Neural progenitor cell (in vitro differentiated cells): ENCODE measurements around the gene MAGI2. TPM values are rescaled to one million over a fixed set of nuclear protein-coding genes. Genes with fewer than 3 reads are reported as not detected.

Experiments used
- DNase-seq: peaks from one replicate; pipeline ENCODE4 v3.0.0-alpha.2; 2016; ENCODE audit warnings: low spot score
- H2AFZ ChIP-seq: fragments of 200-600 bp; sonication (generic); replicated peaks from 2 replicates; pipeline ENCODE4 v1.6.1; 2016; ENCODE audit warnings: antibody characterized with exemption
- H3F3A ChIP-seq: fragments of 200-600 bp; sonication (generic); 2 replicates; pipeline ENCODE4 v1.6.1; 2016; ENCODE audit warnings: antibody characterized with exemption, low read depth
- H3K27ac ChIP-seq: fragments of 200-600 bp; sonication (generic); 2 replicates; pipeline ENCODE4 v1.5.1; 2016; ENCODE audit warnings: mild to moderate bottlenecking
- H3K27me3 ChIP-seq: fragments of 200-600 bp; sonication (generic); 2 replicates; pipeline ENCODE4 v1.6.1; 2016; ENCODE audit warnings: mild to moderate bottlenecking, moderate library complexity
- H3K36me3 ChIP-seq: fragments of 200-600 bp; sonication (generic); 2 replicates; pipeline ENCODE4 v1.5.1; 2016
- H3K4me1 ChIP-seq: fragments of 200-600 bp; sonication (generic); 2 replicates; pipeline ENCODE4 v1.6.1; 2016; ENCODE audit warnings: mixed run types
- H3K4me2 ChIP-seq: fragments of 200-600 bp; sonication (generic); 2 replicates; pipeline ENCODE4 v1.6.1; 2016
- H3K4me3 ChIP-seq: fragments of 200-600 bp; sonication (generic); 2 replicates; pipeline ENCODE4 v1.5.1; 2016
- H3K79me2 ChIP-seq: fragments of 200-600 bp; sonication (generic); 2 replicates; pipeline ENCODE4 v1.6.1; 2016; ENCODE audit warnings: low read depth
- H3K9ac ChIP-seq: fragments of 200-600 bp; sonication (generic); 2 replicates; pipeline ENCODE4 v1.6.1; 2016
- H3K9me3 ChIP-seq: fragments of 200-600 bp; sonication (generic); 2 replicates; pipeline ENCODE4 v1.5.1; 2016; ENCODE audit warnings: low read depth
- H4K20me1 ChIP-seq: fragments of 200-600 bp; sonication (generic); 2 replicates; pipeline ENCODE4 v1.6.1; 2016; ENCODE audit warnings: low read depth
- H3K27ac Mint-ChIP-seq: 3 replicates; pipeline ENCODE4 v1.8.0; 2021; ENCODE audit warnings: mixed read lengths
- H3K27me3 Mint-ChIP-seq: 2 replicates; pipeline ENCODE4 v1.8.0; 2022; ENCODE audit warnings: low read depth, mild to moderate bottlenecking, inconsistent platforms, moderate library complexity, mixed read lengths; ENCODE audit not compliant: insufficient read depth
- H3K36me3 Mint-ChIP-seq: 3 replicates; pipeline ENCODE4 v1.8.0; 2021; ENCODE audit warnings: mixed read lengths
- H3K4me1 Mint-ChIP-seq: 3 replicates; pipeline ENCODE4 v1.8.0; 2021; ENCODE audit warnings: mixed read lengths
- H3K4me3 Mint-ChIP-seq: 3 replicates; pipeline ENCODE4 v1.8.0; 2021; ENCODE audit warnings: mild to moderate bottlenecking, moderate library complexity, mixed read lengths
- H3K9me3 Mint-ChIP-seq: 3 replicates; pipeline ENCODE4 v1.8.0; 2020; ENCODE audit warnings: mixed read lengths
- EZH2 ChIP-seq: fragments of 200-600 bp; sonication (generic); IDR thresholded peaks from 2 replicates; pipeline ENCODE4 v1.6.1; 2017; ENCODE audit warnings: antibody characterized with exemption, mild to moderate bottlenecking, moderate library complexity
- EZH2phosphoT487 ChIP-seq: fragments of 200-600 bp; sonication (generic); IDR thresholded peaks from 2 replicates; pipeline ENCODE4 v1.6.1; 2017; ENCODE audit warnings: antibody characterized with exemption
- total RNA-seq: library from RNA; depleted of rRNA; stranded (reverse); fragments of >200 nt; gene quantifications from 2 replicates; pipeline ENCODE4 v1.2.3, GENCODE V29; 2015; ENCODE audit warnings: low replicate concordance
- TF ChIP-seq, protein P1 (sequence below): fragments of 200-600 bp; sonication (generic); IDR thresholded peaks from 2 replicates; pipeline ENCODE4 v1.5.1; 2017; ENCODE audit warnings: antibody characterized with exemption, mild to moderate bottlenecking

The MAGI2 gene
- total RNA-seq, 1 donor from 2014 or later = 5.8 TPM

DNA sequence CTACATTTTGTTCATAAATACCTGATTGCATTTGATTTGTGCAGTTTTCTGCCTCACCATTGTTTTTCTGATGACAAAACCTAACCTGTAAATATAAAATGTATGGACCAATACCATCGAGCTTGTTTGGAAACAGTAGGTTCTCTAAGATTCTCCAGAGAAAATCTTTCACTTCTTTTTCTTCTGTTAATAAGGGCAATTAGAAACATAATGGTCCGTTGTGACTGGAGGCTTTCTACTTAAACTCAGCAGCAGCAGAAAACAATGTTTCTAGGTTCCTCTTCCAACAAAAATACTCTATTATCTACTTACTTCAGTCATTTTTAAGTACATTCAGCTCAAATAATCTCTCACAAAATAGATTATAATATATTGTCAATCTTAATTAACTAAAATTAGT, 1053.4 kb downstream of the MAGI2 start:
- Mint-ChIP-seq H3K27me3 (no peaks in the 10 kb centered on the region), H3K36me3 (no peaks in the 10 kb centered on the region), H3K4me3 (no peak overlapping the region), H3K27ac (no peak overlapping the region), H3K9me3 (no peaks in the 10 kb centered on the region), H3K4me1 (no peaks in the 10 kb centered on the region)
- no peaks in the 10 kb centered on the region for H3K27me3 ChIP-seq
- H3K4me3 ChIP-seq = no peak overlapping the region
- peaks cover 13% of the 10 kb centered on the region for H3K4me1 ChIP-seq
- H3K9ac ChIP-seq = no peak overlapping the region
- H3K27ac ChIP-seq = no peak overlapping the region
- no peaks in the 10 kb centered on the region for H3K9me3 ChIP-seq
- no peaks in the 10 kb centered on the region for H3K79me2 ChIP-seq
- no peaks in the 10 kb centered on the region for H4K20me1 ChIP-seq
- no peak overlapping the region for H2AFZ ChIP-seq
- H3K36me3 ChIP-seq = no peaks in the 10 kb centered on the region
- no peaks in the 10 kb centered on the region for H3F3A ChIP-seq
- TF ChIP-seq, protein P1, sequence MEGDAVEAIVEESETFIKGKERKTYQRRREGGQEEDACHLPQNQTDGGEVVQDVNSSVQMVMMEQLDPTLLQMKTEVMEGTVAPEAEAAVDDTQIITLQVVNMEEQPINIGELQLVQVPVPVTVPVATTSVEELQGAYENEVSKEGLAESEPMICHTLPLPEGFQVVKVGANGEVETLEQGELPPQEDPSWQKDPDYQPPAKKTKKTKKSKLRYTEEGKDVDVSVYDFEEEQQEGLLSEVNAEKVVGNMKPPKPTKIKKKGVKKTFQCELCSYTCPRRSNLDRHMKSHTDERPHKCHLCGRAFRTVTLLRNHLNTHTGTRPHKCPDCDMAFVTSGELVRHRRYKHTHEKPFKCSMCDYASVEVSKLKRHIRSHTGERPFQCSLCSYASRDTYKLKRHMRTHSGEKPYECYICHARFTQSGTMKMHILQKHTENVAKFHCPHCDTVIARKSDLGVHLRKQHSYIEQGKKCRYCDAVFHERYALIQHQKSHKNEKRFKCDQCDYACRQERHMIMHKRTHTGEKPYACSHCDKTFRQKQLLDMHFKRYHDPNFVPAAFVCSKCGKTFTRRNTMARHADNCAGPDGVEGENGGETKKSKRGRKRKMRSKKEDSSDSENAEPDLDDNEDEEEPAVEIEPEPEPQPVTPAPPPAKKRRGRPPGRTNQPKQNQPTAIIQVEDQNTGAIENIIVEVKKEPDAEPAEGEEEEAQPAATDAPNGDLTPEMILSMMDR = no peak
- no peak for TF ChIP-seq EZH2phosphoT487
- H3K4me2 ChIP-seq = no peak overlapping the region
- no peak for DNase-seq

DNA sequence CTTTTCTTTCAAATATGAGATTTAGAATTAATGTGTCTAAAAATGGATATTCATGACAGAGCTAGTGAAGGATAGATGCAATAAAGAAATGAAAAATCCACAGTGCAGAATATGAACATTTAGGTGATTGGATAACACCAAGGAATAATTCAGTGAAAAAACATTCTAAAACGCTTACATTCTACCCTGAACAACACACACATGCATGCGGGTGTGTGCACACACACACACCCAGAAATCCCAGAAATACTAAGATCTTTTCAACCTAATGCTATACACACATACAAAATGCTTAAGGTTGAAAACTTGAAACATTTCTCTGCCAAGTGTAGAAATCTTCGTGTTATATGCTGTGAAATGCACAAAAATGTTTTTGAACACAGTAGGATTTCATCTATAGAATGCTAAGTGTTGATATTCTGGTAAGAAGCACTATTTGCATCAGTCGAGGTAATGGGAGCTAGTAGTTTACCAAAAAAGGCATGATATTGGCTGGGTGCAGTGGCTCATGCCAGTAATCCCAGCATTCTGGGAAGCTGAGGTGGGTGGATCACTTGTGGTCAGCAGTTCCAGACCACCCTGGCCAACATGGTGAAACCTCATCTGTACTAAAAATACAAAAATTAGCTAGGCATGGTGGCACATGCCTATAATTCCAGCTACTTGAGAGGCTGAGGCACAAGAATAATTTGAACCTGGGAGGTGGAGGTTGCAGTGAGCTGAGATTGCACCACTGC, 1054.3 kb downstream of the MAGI2 start:
- no peak overlapping the region for H3K9ac ChIP-seq
- no peaks in the 10 kb centered on the region for H4K20me1 ChIP-seq
- no peak overlapping the region for H3K4me3 ChIP-seq
- no peak overlapping the region for H3K27ac ChIP-seq
- H3K4me2 ChIP-seq = no peak overlapping the region
- Mint-ChIP-seq H3K27ac (no peak overlapping the region), H3K36me3 (no peaks in the 10 kb centered on the region), H3K4me1 (no peaks in the 10 kb centered on the region), H3K27me3 (no peaks in the 10 kb centered on the region), H3K4me3 (no peak overlapping the region), H3K9me3 (no peaks in the 10 kb centered on the region)
- peaks cover 13% of the 10 kb centered on the region for H3K4me1 ChIP-seq
- no peaks in the 10 kb centered on the region for H3K79me2 ChIP-seq
- no peak overlapping the region for H2AFZ ChIP-seq
- no peaks in the 10 kb centered on the region for H3F3A ChIP-seq
- no peak for DNase-seq
- no peaks in the 10 kb centered on the region for H3K36me3 ChIP-seq
- H3K27me3 ChIP-seq = no peaks in the 10 kb centered on the region
- TF ChIP-seq EZH2phosphoT487 (no peak), EZH2 (no peak)
- TF ChIP-seq, protein P1 = no peak
- H3K9me3 ChIP-seq = no peaks in the 10 kb centered on the region

DNA sequence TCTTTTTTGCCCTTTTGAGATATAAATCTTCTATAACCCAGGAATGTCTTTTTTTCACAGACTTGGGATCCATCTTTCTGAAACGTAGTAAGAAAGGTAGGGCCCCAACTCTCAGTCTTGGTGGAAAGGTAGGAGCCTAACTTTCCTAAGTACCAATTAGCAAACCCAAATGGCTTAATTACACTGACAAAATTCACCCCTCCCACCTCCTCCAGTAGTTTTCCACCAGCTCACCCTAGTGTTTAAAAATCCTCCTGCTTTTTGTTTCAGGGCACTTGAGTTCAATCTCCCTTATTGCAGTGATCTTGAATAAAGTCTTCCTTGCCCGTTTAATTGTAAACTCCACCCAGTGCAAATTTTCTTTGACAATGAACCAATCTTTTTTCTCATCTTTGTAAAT, 1054.9 kb downstream of the MAGI2 start:
- H3K27me3 Mint-ChIP-seq = no peaks in the 10 kb centered on the region
- Histone ChIP-seq H3K4me1 (peaks cover 13% of the 10 kb centered on the region), H3K79me2 (no peaks in the 10 kb centered on the region), H3K27ac (no peak overlapping the region), H2AFZ (no peak overlapping the region), H3K36me3 (no peaks in the 10 kb centered on the region), H4K20me1 (no peaks in the 10 kb centered on the region), H3K4me3 (no peak overlapping the region), H3F3A (no peaks in the 10 kb centered on the region), H3K4me2 (peak overlapping the region; percentile 19), H3K27me3 (no peaks in the 10 kb centered on the region), H3K9me3 (no peaks in the 10 kb centered on the region), H3K9ac (no peak overlapping the region)
- no peak overlapping the region for H3K27ac Mint-ChIP-seq
- no peaks in the 10 kb centered on the region for H3K4me1 Mint-ChIP-seq
- DNase-seq = peak; percentile 9
- H3K4me3 Mint-ChIP-seq = no peak overlapping the region
- H3K36me3 Mint-ChIP-seq = no peaks in the 10 kb centered on the region
- H3K9me3 Mint-ChIP-seq = no peaks in the 10 kb centered on the region
- TF ChIP-seq EZH2 (no peak), EZH2phosphoT487 (no peak)
- TF ChIP-seq, protein P1 = no peak
